Skin epidermis (tissue), 12 donors: ENCODE measurements around the gene PLCG2.
A peak's percentile ranks its signal among the peaks of the same experiment; 100 is the strongest.
"Not testable (repeated sequence)": the region's sequence is repeated elsewhere in the genome, so short reads cannot be mapped to it uniquely, and the experiment has no call there.

Experiments used
- H3K27ac ChIP-seq, 21 experiments: fragments of 200-600 bp; sonication (generic) in 11 of 21; one replicate each; pipeline ENCODE4 v1.5.0; 2020; ENCODE audit warnings: mild to moderate bottlenecking in 3 of 21, inconsistent platforms in 2 of 21, moderate library complexity in 2 of 21
- H3K4me3 ChIP-seq, 7 experiments: fragments of 200-600 bp; sonication (generic) in 2 of 7; one replicate each; pipeline ENCODE4 v1.5.0; 2020; ENCODE audit warnings: inconsistent platforms in 2 of 7, mild to moderate bottlenecking in 2 of 7, moderate library complexity in 1 of 7

Gene PLCG2

GRCh38 chr16:81926036-81926435 lies 146.9 kb downstream of the PLCG2 start:
- Histone ChIP-seq H3K27ac (no peak overlapping the region), H3K4me3 (no peak overlapping the region)

GRCh38 chr16:81927561-81928185 lies 148.6 kb downstream of the PLCG2 start:
- Histone ChIP-seq H3K27ac (no peak overlapping the region), H3K4me3 (no peak overlapping the region)

GRCh38 chr16:81928271-81928918 lies 149.3 kb downstream of the PLCG2 start:
- Histone ChIP-seq H3K27ac (no peak overlapping the region), H3K4me3 (no peak overlapping the region)

- H3K4me3 ChIP-seq, result no peak overlapping the region
- H3K27ac ChIP-seq, result peak overlapping the region in 1 of 21 experiments; percentile 17
Observed at GRCh38 chr16:81928975-81929374, 149.9 kb downstream of the PLCG2 start.

- no peak overlapping the region for H3K27ac ChIP-seq
Observed at GRCh38 chr16:81929841-81930240, 150.8 kb downstream of the PLCG2 start.

GRCh38 chr16:81931927-81932326 lies 152.8 kb downstream of the PLCG2 start:
- Histone ChIP-seq H3K27ac (peak overlapping the region in 1 of 21 experiments; percentile 31), H3K4me3 (no peak overlapping the region)

More at GRCh38 chr16:81929841-81930240, 150.8 kb downstream of the PLCG2 start:
- H3K4me3 ChIP-seq, result no peak overlapping the region

- H3K4me3 ChIP-seq, result no peak overlapping the region
- H3K27ac ChIP-seq, result no peak overlapping the region
Observed at GRCh38 chr16:81932668-81933067, 153.6 kb downstream of the PLCG2 start.

- H3K27ac ChIP-seq, result no peak overlapping the region
- no peak overlapping the region for H3K4me3 ChIP-seq
Observed at GRCh38 chr16:81933361-81933760, 154.3 kb downstream of the PLCG2 start.

GRCh38 chr16:81934711-81935110 lies 155.6 kb downstream of the PLCG2 start:
- H3K27ac ChIP-seq, H3K4me3 ChIP-seq: not testable (repeated sequence)

- H3K27ac ChIP-seq, result no peak overlapping the region
- H3K4me3 ChIP-seq, result no peak overlapping the region
Observed at GRCh38 chr16:81936209-81937000, 157.3 kb downstream of the PLCG2 start.

GRCh38 chr16:81937305-81938038 lies 158.4 kb downstream of the PLCG2 start:
- Histone ChIP-seq H3K27ac (peak overlapping the region in 3 of 21 experiments; percentile 11 to 40 (median 25)), H3K4me3 (no peak overlapping the region)

- Histone ChIP-seq H3K27ac (peak overlapping the region in 1 of 21 experiments; percentile 40), H3K4me3 (no peak overlapping the region)
Observed at GRCh38 chr16:81938326-81939163, 159.5 kb downstream of the PLCG2 start.

- Histone ChIP-seq H3K27ac (no peak overlapping the region), H3K4me3 (no peak overlapping the region)
Observed at GRCh38 chr16:81939164-81940056, 160.3 kb downstream of the PLCG2 start.

- H3K27ac ChIP-seq, result no peak overlapping the region
- H3K4me3 ChIP-seq, result no peak overlapping the region
Observed at GRCh38 chr16:81940781-81941560, 161.9 kb downstream of the PLCG2 start.

- Histone ChIP-seq H3K4me3 (no peak overlapping the region), H3K27ac (no peak overlapping the region)
Observed at GRCh38 chr16:81942007-81942601, 163.0 kb downstream of the PLCG2 start.

- Histone ChIP-seq H3K27ac (peak overlapping the region in 3 of 21 experiments; percentile 24 to 50 (median 42)), H3K4me3 (no peak overlapping the region)
Observed at GRCh38 chr16:81945665-81946064, 166.6 kb downstream of the PLCG2 start.

GRCh38 chr16:81946206-81946605 lies 167.1 kb downstream of the PLCG2 start:
- Histone ChIP-seq H3K27ac (peak overlapping the region in 3 of 21 experiments; percentile 24 to 42 (median 36)), H3K4me3 (no peak overlapping the region)
